Measurements from ENCODE around the gene COL8A1. TPM values are rescaled to one million over a fixed set of nuclear protein-coding genes. Genes with fewer than 3 reads are reported as not detected.

COL8A1 gene
- total RNA-seq, 2 experiments from 2014 or later, result 0.10 TPM; not detected in 1

DNA sequence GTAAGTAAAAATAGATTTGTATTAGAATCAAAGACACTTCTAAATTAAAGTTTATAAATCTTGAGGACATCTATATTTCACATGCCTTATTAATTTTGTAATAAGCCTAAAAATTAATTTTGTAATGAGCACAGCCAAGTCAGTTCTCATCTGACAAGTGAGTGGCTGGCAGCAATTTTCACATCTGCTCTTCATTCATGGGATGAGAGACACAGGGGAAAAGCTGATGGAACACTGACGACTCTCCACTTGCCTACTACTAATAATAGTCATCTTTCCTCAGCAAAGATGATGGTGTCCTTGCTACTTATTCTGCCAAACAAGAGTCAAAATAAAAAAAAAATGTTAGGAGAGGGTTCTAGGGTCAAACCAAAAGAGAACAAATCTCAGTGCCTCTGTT is 164.9 kb downstream of the COL8A1 start:
- peaks cover 2% of the 10 kb centered on the region for H3K27me3 Mint-ChIP-seq (ENCODE audit: low read depth)
- H3K36me3 Mint-ChIP-seq (ENCODE audit: low read depth), result peaks cover 6% of the 10 kb centered on the region
- DNase-seq, result no peak
- no peaks in the 10 kb centered on the region for H3K4me1 Mint-ChIP-seq (ENCODE audit: low read depth)
- H3K9me3 Mint-ChIP-seq (ENCODE audit: insufficient read depth), result no peaks in the 10 kb centered on the region
- ATAC-seq, result no peak
- ChIA-PET CTCF (no interaction called here), POLR2A (no interaction called here)
- H3K4me3 Mint-ChIP-seq, result no peak overlapping the region
- H3K27ac Mint-ChIP-seq, result no peak overlapping the region

DNA sequence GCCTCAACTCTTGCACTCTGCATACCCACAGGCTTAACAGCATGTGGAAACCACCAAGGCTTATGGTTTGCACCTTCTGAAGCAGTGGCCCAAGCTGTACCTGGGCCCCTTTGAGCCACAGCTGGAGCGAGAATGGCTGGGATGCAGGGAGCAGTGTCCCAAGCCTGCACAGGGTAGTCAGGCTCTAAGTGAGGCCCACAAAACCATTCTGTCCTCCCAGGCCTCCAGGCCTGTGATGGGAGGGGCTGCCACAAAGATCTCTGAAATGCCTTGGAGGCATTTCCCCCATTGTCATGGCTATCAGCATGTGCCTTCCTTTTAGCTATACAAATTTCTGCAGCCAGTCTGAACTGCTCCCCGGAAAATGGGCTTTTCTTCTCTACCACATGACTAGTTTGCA is 166.8 kb downstream of the COL8A1 start:
- POLR2A ChIA-PET, result no interaction called here
- H3K27ac Mint-ChIP-seq, result no peak overlapping the region
- CTCF ChIA-PET, result interaction anchor here (1.5 kb wide), 1 partner anchor 17 kb away, joined by 3 read pairs; no protein-coding TSS in a partner anchor

DNA sequence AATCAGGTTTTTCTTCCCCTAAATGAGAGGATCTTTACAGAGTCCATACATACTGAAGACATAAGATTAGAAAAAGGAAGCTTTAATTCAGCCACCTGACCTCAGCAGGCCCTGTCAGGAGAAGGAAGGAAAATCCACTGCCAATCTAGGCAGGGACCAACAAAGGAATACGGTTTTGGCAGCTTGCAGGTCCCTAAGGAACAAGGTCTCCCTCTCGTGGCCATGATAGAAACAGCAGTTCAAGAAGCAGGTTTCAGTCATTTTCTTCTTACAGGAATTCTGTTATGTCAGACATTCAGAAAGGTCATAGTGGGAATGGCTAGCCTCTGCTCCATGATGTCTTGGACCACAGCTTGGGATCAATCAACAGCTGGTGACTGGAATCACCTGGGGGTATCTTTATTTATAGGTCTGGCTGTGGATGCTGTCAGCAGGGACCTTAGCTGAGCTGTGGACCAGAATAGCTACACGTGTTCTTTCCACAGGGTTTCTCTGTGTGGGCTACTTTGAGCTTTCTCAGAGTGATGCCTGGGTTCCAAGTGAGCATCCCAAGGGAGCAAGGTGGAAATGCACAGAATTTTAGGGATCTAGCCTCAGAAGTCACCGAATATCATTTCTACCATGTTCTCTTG is 169.9 kb downstream of the COL8A1 start:
- peak; percentile 54 for DNase-seq
- POLR2A ChIA-PET, result no interaction called here

More for the DNA sequence above, 166.8 kb downstream of the COL8A1 start:
- peaks cover 6% of the 10 kb centered on the region for H3K36me3 Mint-ChIP-seq (ENCODE audit: low read depth)
- H3K9me3 Mint-ChIP-seq (ENCODE audit: insufficient read depth), result no peaks in the 10 kb centered on the region
- H3K27me3 Mint-ChIP-seq (ENCODE audit: low read depth), result peaks cover 2% of the 10 kb centered on the region
- ATAC-seq (no peak), DNase-seq (no peak)
- no peaks in the 10 kb centered on the region for H3K4me1 Mint-ChIP-seq (ENCODE audit: low read depth)
- H3K4me3 Mint-ChIP-seq, result no peak overlapping the region

DNA sequence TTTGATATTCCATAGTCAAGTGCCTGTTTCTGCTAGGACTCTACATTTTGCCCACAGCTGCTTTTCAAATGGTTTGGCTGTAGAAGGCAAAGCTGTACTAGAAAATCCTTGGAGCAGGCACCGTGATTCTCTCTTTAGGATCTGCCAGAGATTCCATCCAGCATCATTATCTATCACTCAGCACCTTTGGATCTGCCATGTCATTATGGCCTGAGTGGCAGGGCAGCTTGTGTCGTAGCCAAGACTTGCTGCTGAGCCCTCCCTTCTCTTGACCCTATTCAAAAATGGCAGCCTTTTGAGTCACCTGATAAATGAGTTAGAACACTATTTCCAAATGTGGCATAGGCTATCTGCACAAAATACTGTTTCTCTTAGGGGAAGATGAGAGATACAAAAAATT is 171.2 kb downstream of the COL8A1 start:
- Mint-ChIP-seq H3K4me3 (no peak overlapping the region), H3K9me3 (ENCODE audit: insufficient read depth) (no peaks in the 10 kb centered on the region), H3K36me3 (ENCODE audit: low read depth) (peaks cover 6% of the 10 kb centered on the region), H3K27ac (no peak overlapping the region), H3K27me3 (ENCODE audit: low read depth) (peaks cover 10% of the 10 kb centered on the region), H3K4me1 (ENCODE audit: low read depth) (no peaks in the 10 kb centered on the region)
- DNase-seq (no peak), ATAC-seq (no peak)
- POLR2A ChIA-PET, result no interaction called here
- CTCF ChIA-PET, result interaction anchor here (0.9 to 2.4 kb wide), 2 partner anchors 8 to 17 kb away, joined by 3 to 14 read pairs; partner anchors contain the start of gene CMSS1

More for the DNA sequence above, 169.9 kb downstream of the COL8A1 start:
- CTCF ChIA-PET, result interaction anchor here (0.6 to 2.4 kb wide), 11 partner anchors 9 to 1730 kb away, joined by 3 to 14 read pairs (median 3); partner anchors contain the start of gene CMSS1
- peaks cover 10% of the 10 kb centered on the region for H3K27me3 Mint-ChIP-seq (ENCODE audit: low read depth)
- no peak overlapping the region for H3K4me3 Mint-ChIP-seq
- H3K27ac Mint-ChIP-seq, result no peak overlapping the region
- H3K4me1 Mint-ChIP-seq (ENCODE audit: low read depth), result no peaks in the 10 kb centered on the region
- no peaks in the 10 kb centered on the region for H3K9me3 Mint-ChIP-seq (ENCODE audit: insufficient read depth)
- peaks cover 6% of the 10 kb centered on the region for H3K36me3 Mint-ChIP-seq (ENCODE audit: low read depth)
- ATAC-seq, result no peak

DNA sequence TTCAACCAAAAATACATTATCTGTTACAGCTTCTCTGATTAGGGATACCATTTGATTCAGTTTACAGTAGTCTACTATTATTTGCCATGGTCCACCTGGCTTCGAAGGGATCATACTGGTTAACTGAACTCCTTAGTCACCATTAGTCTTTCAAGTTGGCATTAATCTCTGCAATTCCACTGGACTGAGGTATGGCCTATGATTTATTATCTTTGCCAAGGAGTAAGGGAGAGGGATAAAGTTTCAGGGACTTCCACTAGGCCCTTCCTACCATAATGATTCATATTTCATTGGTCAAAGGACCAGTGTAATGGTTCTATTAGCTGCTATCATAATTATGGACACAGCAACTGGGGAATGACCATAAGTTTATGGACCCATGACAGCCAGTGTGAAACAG is 172.0 kb downstream of the COL8A1 start:
- H3K27me3 Mint-ChIP-seq (ENCODE audit: low read depth), result peaks cover 10% of the 10 kb centered on the region
- ATAC-seq, result no peak
- H3K36me3 Mint-ChIP-seq (ENCODE audit: low read depth), result peaks cover 5% of the 10 kb centered on the region
- POLR2A ChIA-PET, result no interaction called here
- H3K9me3 Mint-ChIP-seq (ENCODE audit: insufficient read depth), result no peaks in the 10 kb centered on the region
- CTCF ChIA-PET, result no interaction called here
- DNase-seq, result no peak
- H3K4me3 Mint-ChIP-seq, result no peak overlapping the region
- no peak overlapping the region for H3K27ac Mint-ChIP-seq
- H3K4me1 Mint-ChIP-seq (ENCODE audit: low read depth), result no peaks in the 10 kb centered on the region

DNA sequence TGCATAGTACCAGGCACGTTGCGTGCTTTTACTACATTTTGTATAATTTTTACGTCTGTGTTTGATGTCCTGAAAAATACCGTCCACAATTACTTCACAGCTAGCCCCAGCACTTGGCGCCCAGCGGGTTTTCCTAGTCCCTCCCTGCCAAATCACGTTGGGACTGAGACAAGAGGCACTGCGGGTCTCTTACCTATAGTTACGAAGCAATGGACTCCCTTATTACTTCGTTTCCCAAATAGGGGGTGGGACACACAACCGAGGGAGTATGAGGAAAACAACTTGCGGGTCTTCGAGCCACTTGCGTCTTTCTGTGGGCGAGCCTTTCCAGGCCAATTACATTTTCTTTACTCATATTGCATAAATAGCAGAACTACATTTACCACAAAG is 178.6 kb downstream of the COL8A1 start:
- ChIA-PET POLR2A (interaction anchor here (0.6 to 0.7 kb wide), 3 partner anchors 55 to 586 kb away, joined by 3 to 5 read pairs (median 3); no protein-coding TSS in a partner anchor), CTCF (interaction anchor here (1.1 to 2.7 kb wide), 3 partner anchors 9 to 15 kb away, joined by 4 to 24 read pairs (median 14); no protein-coding TSS in a partner anchor)
- DNase-seq, result peak; percentile 28
- no peak for ATAC-seq
- Mint-ChIP-seq H3K27me3 (ENCODE audit: low read depth) (peaks cover 6% of the 10 kb centered on the region), H3K9me3 (ENCODE audit: insufficient read depth) (no peaks in the 10 kb centered on the region), H3K4me1 (ENCODE audit: low read depth) (peaks cover 26% of the 10 kb centered on the region), H3K36me3 (ENCODE audit: low read depth) (peaks cover 6% of the 10 kb centered on the region), H3K4me3 (peak overlapping the region; percentile 92), H3K27ac (peak overlapping the region; percentile 98)

DNA sequence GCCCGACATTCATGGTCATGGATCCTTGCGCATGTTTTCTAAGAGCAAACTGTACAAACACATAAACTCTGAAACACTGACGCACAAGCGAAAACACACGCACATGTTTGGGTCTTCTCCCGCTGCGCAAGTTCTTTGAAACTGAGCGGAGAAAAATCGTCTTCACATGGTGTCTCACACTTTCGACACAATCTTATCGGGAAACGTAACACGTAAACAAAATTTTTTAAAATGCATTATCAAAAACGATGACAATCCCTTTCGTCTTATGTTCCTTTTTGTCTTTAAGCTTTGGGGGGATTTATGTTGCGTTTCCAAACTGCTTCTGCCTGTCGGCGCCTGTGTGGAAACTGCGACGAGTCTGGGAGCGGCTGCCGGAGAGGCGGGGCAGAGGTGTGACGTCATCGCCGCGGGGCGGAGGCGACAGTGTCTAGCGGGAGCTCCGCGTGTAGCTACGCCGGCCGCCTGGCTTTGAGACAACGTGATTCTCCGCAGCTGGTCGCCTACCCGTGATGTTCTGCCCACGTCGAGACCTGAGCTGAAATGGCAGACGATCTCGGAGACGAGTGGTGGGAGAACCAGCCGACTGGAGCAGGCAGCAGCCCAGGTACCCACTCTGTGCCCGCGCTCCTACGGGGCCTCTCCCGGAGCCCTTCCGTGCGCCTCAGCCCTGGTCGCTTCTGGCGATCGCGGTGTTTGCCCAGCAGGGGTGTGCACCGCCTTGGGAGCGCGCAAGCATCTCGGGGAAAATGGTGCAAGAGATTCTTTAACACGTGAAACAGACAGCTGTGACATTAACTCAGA is 179.2 kb downstream of the COL8A1 start, which contains the start of gene CMSS1:
CMSS1 (plus strand) TSS at position 426 of the 804 bp plus-strand sequence.
- POLR2A ChIA-PET, result interaction anchor here (0.6 to 0.7 kb wide), 5 partner anchors 54 to 1945 kb away, joined by 3 to 5 read pairs (median 3); no protein-coding TSS in a partner anchor
- ATAC-seq, result peak; percentile 96
- Mint-ChIP-seq H3K27ac (peak within 1 kb of the TSS; percentile 98), H3K27me3 (ENCODE audit: low read depth) (no peaks in the 10 kb centered on the region), H3K9me3 (ENCODE audit: insufficient read depth) (no peaks in the 10 kb centered on the region), H3K4me3 (peak within 1 kb of the TSS; percentile 92), H3K36me3 (ENCODE audit: low read depth) (peaks cover 6% of the 10 kb centered on the region), H3K4me1 (ENCODE audit: low read depth) (peaks cover 26% of the 10 kb centered on the region)
- CTCF ChIA-PET, result interaction anchor here (0.8 to 2.7 kb wide), 7 partner anchors 9 to 772 kb away, joined by 3 to 24 read pairs (median 4); no protein-coding TSS in a partner anchor
- peak; percentile 96 for DNase-seq

DNA sequence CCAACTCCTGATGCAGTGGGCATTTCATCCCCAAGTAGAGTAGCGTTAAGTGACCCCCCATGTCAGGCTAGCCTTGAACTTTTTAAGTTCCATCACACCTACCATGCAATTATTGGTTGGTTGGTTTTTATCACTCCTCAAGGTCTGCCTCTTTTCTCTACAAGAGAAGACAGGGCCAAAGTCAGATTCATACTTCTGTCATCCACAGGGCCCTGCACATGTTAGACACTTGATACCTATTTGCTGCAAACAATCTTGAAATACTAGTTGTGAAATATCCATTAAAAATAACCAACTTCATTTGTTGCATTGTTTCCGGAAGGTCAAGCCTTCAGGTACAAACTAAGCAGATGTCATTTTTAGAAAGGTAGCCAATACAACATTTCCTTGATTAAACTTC is 180.4 kb downstream of the COL8A1 start:
- ATAC-seq (no peak), DNase-seq (no peak)
- Mint-ChIP-seq H3K36me3 (ENCODE audit: low read depth) (peaks cover 6% of the 10 kb centered on the region), H3K27me3 (ENCODE audit: low read depth) (no peaks in the 10 kb centered on the region), H3K27ac (peak overlapping the region; percentile 23), H3K4me1 (ENCODE audit: low read depth) (peaks cover 28% of the 10 kb centered on the region), H3K4me3 (peak overlapping the region; percentile 92), H3K9me3 (ENCODE audit: insufficient read depth) (no peaks in the 10 kb centered on the region)
- ChIA-PET POLR2A (no interaction called here), CTCF (interaction anchor here (1.0 to 2.7 kb wide), 3 partner anchors 13 to 771 kb away, joined by 3 to 24 read pairs (median 3); no protein-coding TSS in a partner anchor)

DNA sequence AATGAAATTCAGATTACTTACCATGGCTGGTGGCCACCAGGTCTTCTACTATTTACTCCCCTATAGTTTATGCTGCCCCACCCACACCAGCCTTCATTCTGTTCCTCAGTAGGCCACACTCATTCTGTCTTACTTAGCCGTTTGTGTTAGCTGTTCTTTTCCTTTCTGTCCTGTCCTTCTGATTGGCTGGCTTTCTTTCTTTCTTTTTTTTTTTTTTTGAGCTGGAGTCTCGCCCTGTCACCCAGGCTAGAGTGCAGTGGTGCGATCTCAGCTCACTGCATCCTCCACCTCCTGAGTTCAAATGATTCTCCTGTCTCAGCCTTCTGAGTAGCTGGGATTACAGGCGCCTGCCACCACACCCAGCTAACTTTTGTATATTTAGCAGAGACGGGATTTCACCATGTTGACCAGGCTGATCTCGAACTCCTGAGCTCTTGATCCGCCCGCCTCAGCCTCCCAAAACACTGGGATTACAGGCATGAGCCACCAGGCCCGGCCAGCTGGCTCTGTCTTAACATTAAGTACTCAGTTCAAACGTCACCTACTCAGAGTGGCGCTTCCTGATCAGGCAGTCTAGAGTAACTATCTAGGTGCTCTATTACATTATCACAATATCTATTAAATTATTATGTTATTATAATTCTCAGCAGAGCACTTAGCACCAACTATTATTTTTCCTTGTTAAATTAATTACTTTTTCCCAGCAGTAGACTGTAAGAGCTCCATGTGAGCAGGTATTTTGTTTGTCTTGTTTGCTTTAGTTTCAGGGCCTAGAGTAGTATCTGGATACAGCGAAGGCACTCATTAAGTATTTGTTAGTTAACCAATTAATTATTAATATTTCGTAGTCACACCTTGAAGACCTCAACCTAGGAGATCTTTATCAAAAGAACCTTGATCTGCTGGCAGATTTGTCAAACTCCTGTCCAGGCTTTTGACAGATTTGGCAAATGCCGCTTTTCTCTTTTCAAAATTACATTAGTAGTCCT is 185.6 kb downstream of the COL8A1 start:
- no peak for DNase-seq
- Mint-ChIP-seq H3K27me3 (ENCODE audit: low read depth) (no peaks in the 10 kb centered on the region), H3K4me3 (no peak overlapping the region), H3K4me1 (ENCODE audit: low read depth) (peaks cover 17% of the 10 kb centered on the region), H3K36me3 (ENCODE audit: low read depth) (peaks cover 6% of the 10 kb centered on the region), H3K27ac (peak overlapping the region; percentile 22), H3K9me3 (ENCODE audit: insufficient read depth) (no peaks in the 10 kb centered on the region)
- no peak for ATAC-seq
- CTCF ChIA-PET, result interaction anchor here (0.9 to 5.1 kb wide), 3 partner anchors 8 to 437 kb away, joined by 4 to 35 read pairs (median 4); partner anchors contain the start of gene TBC1D23
- POLR2A ChIA-PET, result interaction anchor here (0.5 kb wide), 1 partner anchor 1238 kb away, joined by 3 read pairs; no protein-coding TSS in a partner anchor

DNA sequence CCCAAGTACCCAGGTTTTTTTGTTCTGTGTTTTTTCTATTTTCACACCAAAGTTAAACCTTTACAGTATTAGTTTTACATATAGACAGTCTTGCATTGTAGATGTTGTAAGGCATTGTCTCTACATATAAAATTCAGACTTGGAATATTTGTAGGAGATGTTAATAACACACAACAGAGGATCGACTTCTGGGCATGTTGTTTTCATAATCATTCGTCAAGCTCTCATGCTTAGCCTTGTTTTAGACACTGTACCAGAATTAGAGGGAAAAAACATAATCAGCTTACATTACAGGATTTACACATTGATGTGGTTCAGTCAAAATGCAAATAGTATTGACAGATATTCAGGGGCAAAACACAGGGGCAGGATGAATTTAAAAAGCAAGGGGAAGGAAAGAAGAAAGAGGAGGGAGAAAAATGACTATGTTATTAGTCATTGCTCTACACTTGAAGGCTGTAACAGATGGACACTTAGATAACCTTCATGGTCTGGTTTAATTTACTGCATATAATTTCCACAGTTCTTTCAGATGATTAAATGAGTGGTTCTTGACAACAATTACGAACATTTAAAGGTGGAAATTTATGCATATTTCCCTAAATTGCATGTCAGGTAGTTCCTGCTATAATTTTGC is 186.7 kb downstream of the COL8A1 start:
- peaks cover 8% of the 10 kb centered on the region for H3K4me1 Mint-ChIP-seq (ENCODE audit: low read depth)
- POLR2A ChIA-PET, result no interaction called here
- no peak overlapping the region for H3K27ac Mint-ChIP-seq
- no peaks in the 10 kb centered on the region for H3K9me3 Mint-ChIP-seq (ENCODE audit: insufficient read depth)
- ATAC-seq, result no peak
- DNase-seq, result no peak
- no peak overlapping the region for H3K4me3 Mint-ChIP-seq
- H3K36me3 Mint-ChIP-seq (ENCODE audit: low read depth), result peaks cover 2% of the 10 kb centered on the region
- no peaks in the 10 kb centered on the region for H3K27me3 Mint-ChIP-seq (ENCODE audit: low read depth)
- CTCF ChIA-PET, result interaction anchor here (1.0 to 5.1 kb wide), 2 partner anchors 7 to 9 kb away, joined by 5 to 35 read pairs; no protein-coding TSS in a partner anchor
